Measurements from ENCODE around the gene APOC4.

Gene APOC4

DNA sequence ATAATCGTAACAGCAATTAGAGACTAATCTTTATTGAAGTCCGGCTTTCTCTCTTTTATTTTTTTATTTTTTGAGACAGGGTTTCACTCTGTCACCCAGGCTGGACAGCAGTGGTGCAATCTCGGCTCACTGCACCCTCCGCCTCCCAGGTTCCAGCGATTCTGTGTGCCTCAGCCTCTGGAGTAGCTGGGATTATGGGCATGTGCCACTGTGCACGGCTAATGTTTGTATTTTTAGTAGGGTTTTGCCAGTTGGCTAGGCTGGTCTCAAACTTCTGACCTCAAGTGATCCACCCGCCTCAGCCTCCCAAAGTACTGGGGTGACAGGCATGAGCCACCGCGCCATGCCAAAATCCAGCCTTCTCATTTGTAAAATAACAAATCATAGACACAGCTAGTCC, 7.5 kb downstream of the APOC4 start:
- Histone ChIP-seq H3K9ac (ENCODE audit: low read length) (no peak overlapping the region), H3K4me1 (ENCODE audit: low read length) (0 out of 2 replicates have a peak, but pooled peaks cover 5% of the 10 kb centered on the region)

DNA sequence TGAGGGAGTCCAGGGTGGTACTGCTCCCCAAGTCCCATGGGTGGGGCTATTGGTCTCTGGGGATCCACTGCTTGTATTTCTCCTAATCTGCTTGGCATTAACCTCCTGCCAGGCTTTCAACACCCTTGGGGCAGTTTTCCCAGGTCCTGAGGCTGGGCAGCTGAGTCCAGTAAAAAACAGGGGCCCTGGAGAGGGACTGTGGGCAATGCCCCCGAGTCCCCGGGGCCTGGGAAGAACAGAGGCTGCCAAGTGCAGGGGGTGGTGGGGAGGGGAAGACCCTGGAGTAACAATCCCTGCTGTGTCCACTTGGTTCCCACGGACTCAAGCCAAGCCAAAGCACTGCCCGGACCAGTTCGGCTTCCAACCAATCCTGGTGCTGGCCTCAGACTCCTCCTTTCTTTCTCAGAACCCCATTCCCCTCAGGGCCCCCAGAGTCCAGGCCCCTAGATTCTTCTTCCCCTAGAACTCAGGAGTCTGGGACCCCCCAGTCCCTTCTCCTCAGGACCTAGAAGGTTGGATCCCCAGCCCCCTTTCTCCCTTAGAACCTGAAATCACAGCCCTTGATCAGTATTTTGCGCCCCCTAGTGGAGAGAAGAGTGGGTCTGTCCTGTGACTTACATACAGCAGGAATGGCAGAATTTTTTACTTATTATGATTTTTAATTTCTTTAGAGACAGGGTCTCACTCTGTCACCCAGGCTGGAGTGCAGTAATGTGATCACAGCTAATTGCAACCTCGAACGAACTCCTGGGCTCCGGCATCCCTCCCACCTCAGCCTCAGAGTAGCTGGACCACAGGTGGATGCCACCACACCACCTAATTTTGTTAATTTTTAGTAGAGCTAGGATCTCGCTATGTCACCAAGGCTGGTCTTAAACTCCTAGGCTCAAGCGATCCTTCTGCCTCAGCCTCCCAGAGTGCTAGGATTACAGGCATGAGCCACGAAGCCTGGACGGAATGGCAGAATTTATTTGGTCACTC, 9.4 kb downstream of the APOC4 start:
- H3K36me3 ChIP-seq (replicated peaks; ENCODE audit: insufficient read depth, low read length): no peaks in the 10 kb centered on the region
- peaks cover 5% of the 10 kb centered on the region for H3F3A ChIP-seq (ENCODE audit: insufficient read depth, low read length)
- H3K27ac ChIP-seq (ENCODE audit: low read length): no peak overlapping the region
- H3K4me1 ChIP-seq (ENCODE audit: low read length): peaks cover 8% of the 10 kb centered on the region
- H4K20me1 ChIP-seq (ENCODE audit: insufficient read depth, low read length): no peaks in the 10 kb centered on the region
- no peak overlapping the region for H3K9ac ChIP-seq (ENCODE audit: low read length)
- no peaks in the 10 kb centered on the region for H3K27me3 ChIP-seq (replicated peaks; ENCODE audit: insufficient read depth, low read length)
- H3K79me2 ChIP-seq (ENCODE audit: low read length): peaks cover 26% of the 10 kb centered on the region
- no peak overlapping the region for H2AFZ ChIP-seq (ENCODE audit: low read length)
- H3K9me3 ChIP-seq (replicated peaks; ENCODE audit: insufficient read depth, low read length): no peaks in the 10 kb centered on the region
- H3K4me2 ChIP-seq (ENCODE audit: low read depth, low read length): no peak overlapping the region
- H3K4me3 ChIP-seq (ENCODE audit: low read length): no peak overlapping the region
- peak; percentile 78 for DNase-seq
- H3K9me2 ChIP-seq (replicated peaks; ENCODE audit: insufficient read depth, low read length): no peaks in the 10 kb centered on the region
- TF ChIP-seq EZH2 (optimal IDR thresholded peaks at IDR 0.05; ENCODE audit: low read depth, low read length): no peak
- TF ChIP-seq, protein P1, sequence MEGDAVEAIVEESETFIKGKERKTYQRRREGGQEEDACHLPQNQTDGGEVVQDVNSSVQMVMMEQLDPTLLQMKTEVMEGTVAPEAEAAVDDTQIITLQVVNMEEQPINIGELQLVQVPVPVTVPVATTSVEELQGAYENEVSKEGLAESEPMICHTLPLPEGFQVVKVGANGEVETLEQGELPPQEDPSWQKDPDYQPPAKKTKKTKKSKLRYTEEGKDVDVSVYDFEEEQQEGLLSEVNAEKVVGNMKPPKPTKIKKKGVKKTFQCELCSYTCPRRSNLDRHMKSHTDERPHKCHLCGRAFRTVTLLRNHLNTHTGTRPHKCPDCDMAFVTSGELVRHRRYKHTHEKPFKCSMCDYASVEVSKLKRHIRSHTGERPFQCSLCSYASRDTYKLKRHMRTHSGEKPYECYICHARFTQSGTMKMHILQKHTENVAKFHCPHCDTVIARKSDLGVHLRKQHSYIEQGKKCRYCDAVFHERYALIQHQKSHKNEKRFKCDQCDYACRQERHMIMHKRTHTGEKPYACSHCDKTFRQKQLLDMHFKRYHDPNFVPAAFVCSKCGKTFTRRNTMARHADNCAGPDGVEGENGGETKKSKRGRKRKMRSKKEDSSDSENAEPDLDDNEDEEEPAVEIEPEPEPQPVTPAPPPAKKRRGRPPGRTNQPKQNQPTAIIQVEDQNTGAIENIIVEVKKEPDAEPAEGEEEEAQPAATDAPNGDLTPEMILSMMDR (IDR thresholded peaks at IDR 0.05; ENCODE audit: low read length): peak; percentile 78
- no peak for TF ChIP-seq EZH2phosphoT487 (IDR thresholded peaks at IDR 0.05; ENCODE audit: low read length)

More for the DNA sequence above, 7.5 kb downstream of the APOC4 start:
- Histone ChIP-seq H3K4me2 (ENCODE audit: low read depth, low read length) (no peak overlapping the region), H3F3A (ENCODE audit: insufficient read depth, low read length) (peaks cover 4% of the 10 kb centered on the region), H3K27me3 (replicated peaks; ENCODE audit: insufficient read depth, low read length) (no peaks in the 10 kb centered on the region), H4K20me1 (ENCODE audit: insufficient read depth, low read length) (no peaks in the 10 kb centered on the region), H3K9me3 (replicated peaks; ENCODE audit: insufficient read depth, low read length) (no peaks in the 10 kb centered on the region), H3K79me2 (ENCODE audit: low read length) (peaks cover 12% of the 10 kb centered on the region), H3K4me3 (ENCODE audit: low read length) (no peak overlapping the region), H3K9me2 (replicated peaks; ENCODE audit: insufficient read depth, low read length) (no peaks in the 10 kb centered on the region), H3K36me3 (replicated peaks; ENCODE audit: insufficient read depth, low read length) (no peaks in the 10 kb centered on the region), H2AFZ (ENCODE audit: low read length) (no peak overlapping the region), H3K27ac (ENCODE audit: low read length) (no peak overlapping the region)
- TF ChIP-seq EZH2phosphoT487 (IDR thresholded peaks at IDR 0.05; ENCODE audit: low read length) (no peak), EZH2 (optimal IDR thresholded peaks at IDR 0.05; ENCODE audit: low read depth, low read length) (no peak)
- TF ChIP-seq, protein P1 (IDR thresholded peaks at IDR 0.05; ENCODE audit: low read length): no peak
- DNase-seq: no peak

DNA sequence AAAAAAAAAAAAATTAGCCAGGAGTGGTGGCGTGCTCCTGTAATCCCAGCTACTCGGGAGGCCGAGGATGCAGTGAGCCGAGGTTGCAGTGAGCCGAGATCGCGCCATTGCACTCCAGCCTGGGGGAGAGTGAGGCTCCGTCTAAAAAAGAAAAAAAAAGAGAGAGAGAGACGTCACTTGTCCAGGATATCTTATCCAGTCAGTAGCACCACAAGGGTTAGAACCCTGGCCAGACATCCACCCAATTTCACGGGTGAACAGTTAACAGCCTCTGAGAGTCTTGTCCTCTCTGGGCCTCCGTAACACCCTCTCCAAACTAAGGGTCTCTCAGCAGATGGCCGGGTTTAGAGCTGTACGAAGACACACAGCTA, 12.2 kb downstream of the APOC4 start:
- TF ChIP-seq EZH2phosphoT487 (IDR thresholded peaks at IDR 0.05; ENCODE audit: low read length) (no peak), EZH2 (optimal IDR thresholded peaks at IDR 0.05; ENCODE audit: low read depth, low read length) (no peak)
- TF ChIP-seq, protein P1 (IDR thresholded peaks at IDR 0.05; ENCODE audit: low read length): no peak
- peaks cover 5% of the 10 kb centered on the region for H3F3A ChIP-seq (ENCODE audit: insufficient read depth, low read length)
- peak overlapping the region; percentile 92 for H2AFZ ChIP-seq (ENCODE audit: low read length)
- H3K4me1 ChIP-seq (ENCODE audit: low read length): peaks cover 17% of the 10 kb centered on the region
- H3K9me2 ChIP-seq (replicated peaks; ENCODE audit: insufficient read depth, low read length): no peaks in the 10 kb centered on the region
- H3K9me3 ChIP-seq (replicated peaks; ENCODE audit: insufficient read depth, low read length): no peaks in the 10 kb centered on the region
- no peaks in the 10 kb centered on the region; the same call in 1 of the 2 replicates for H4K20me1 ChIP-seq (ENCODE audit: insufficient read depth, low read length)
- peak overlapping the region; percentile 86 for H3K4me2 ChIP-seq (ENCODE audit: low read depth, low read length)
- peak overlapping the region; percentile 87 for H3K27ac ChIP-seq (ENCODE audit: low read length)
- H3K36me3 ChIP-seq (replicated peaks; ENCODE audit: insufficient read depth, low read length): no peaks in the 10 kb centered on the region
- H3K79me2 ChIP-seq (ENCODE audit: low read length): peaks cover 54% of the 10 kb centered on the region
- no peak for DNase-seq
- peak overlapping the region; percentile 83 for H3K9ac ChIP-seq (ENCODE audit: low read length)
- H3K27me3 ChIP-seq (replicated peaks; ENCODE audit: insufficient read depth, low read length): no peaks in the 10 kb centered on the region
- peak overlapping the region; percentile 93 for H3K4me3 ChIP-seq (ENCODE audit: low read length)
